ENCODE results near the gene TPCN2. TPM values are rescaled to one million over a fixed set of nuclear protein-coding genes. Genes with fewer than 3 reads are reported as not detected.

The TPCN2 gene
- total and polyA plus RNA-seq, 2 donors from 2014 or later: 12.9 to 22.4 TPM

DNA sequence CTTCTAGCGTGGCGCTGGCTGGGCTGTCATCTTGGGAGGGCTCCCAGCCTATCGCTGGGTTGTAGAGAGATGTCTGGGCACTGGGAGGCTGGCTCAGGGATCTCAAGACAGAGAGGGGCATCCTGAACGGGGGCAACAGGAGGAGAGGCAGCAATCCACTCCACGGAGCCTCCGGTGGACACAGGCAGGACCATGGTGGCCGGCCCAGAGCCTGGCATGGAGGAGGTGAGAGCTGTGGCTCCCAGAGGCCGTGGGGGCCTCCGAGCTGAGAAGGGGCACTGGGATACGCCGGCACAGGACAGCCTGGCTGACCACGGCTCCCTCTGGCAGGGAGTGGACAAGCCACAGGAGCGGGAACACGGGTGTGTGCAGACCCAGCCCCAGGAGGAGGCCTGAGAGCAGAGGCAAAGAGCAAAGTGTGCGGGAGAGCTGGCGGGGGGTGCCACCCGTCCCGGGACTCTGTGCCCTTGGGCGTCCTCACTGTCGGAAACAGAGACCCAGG is 44.8 kb upstream of the TPCN2 start:
- DNase-seq (peak in 2 of 5 donors; percentile 39 to 70), FAIRE-seq (no peak)
- no peaks in the 10 kb centered on the region for H3K27me3 ChIP-seq (ENCODE audit: control insufficient read depth, insufficient read depth, low read length)
- TF ChIP-seq, protein P1, sequence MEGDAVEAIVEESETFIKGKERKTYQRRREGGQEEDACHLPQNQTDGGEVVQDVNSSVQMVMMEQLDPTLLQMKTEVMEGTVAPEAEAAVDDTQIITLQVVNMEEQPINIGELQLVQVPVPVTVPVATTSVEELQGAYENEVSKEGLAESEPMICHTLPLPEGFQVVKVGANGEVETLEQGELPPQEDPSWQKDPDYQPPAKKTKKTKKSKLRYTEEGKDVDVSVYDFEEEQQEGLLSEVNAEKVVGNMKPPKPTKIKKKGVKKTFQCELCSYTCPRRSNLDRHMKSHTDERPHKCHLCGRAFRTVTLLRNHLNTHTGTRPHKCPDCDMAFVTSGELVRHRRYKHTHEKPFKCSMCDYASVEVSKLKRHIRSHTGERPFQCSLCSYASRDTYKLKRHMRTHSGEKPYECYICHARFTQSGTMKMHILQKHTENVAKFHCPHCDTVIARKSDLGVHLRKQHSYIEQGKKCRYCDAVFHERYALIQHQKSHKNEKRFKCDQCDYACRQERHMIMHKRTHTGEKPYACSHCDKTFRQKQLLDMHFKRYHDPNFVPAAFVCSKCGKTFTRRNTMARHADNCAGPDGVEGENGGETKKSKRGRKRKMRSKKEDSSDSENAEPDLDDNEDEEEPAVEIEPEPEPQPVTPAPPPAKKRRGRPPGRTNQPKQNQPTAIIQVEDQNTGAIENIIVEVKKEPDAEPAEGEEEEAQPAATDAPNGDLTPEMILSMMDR (IDR thresholded peaks at IDR 0.05; ENCODE audit: borderline replicate concordance, extremely low read depth, insufficient read depth): no peak
- intact Hi-C loops (cut with DNase I): no loop called here
- no peaks in the 10 kb centered on the region for H3K9me3 ChIP-seq (ENCODE audit: control insufficient read depth in 2 of 3, insufficient read depth in 1 of 3, low read length in 3 of 3)
- no peak overlapping the region for H3K9ac ChIP-seq (ENCODE audit: low read length in 3 of 3)
- no peak overlapping the region for H3K27ac ChIP-seq (ENCODE audit: low read depth in 2 of 2, low read length in 2 of 2)
- no peak overlapping the region for H3K4me3 ChIP-seq (ENCODE audit: low read length in 3 of 3)
- peaks cover 0 to 15% (median 9%) of the 10 kb centered on the region in 3 donors for H3K4me1 ChIP-seq (ENCODE audit: control insufficient read depth in 2 of 3, insufficient read depth in 2 of 3, low read depth in 1 of 3, low read length in 3 of 3)
- H3K36me3 ChIP-seq (ENCODE audit: control insufficient read depth in 2 of 3, insufficient read depth in 3 of 3, low read length in 3 of 3): no peaks in the 10 kb centered on the region

- FAIRE-seq (no peak), DNase-seq (peak in 3 of 5 donors; percentile 8 to 61 (median 36))
- Histone ChIP-seq H3K27me3 (ENCODE audit: control insufficient read depth, insufficient read depth, low read length) (no peaks in the 10 kb centered on the region), H3K4me3 (ENCODE audit: low read length in 3 of 3) (no peak overlapping the region), H3K27ac (ENCODE audit: low read depth in 2 of 2, low read length in 2 of 2) (no peak overlapping the region), H3K9ac (ENCODE audit: low read length in 3 of 3) (no peak overlapping the region), H3K9me3 (ENCODE audit: control insufficient read depth in 2 of 3, insufficient read depth in 1 of 3, low read length in 3 of 3) (no peaks in the 10 kb centered on the region), H3K4me1 (ENCODE audit: control insufficient read depth in 2 of 3, insufficient read depth in 2 of 3, low read depth in 1 of 3, low read length in 3 of 3) (peaks cover 0 to 22% (median 9%) of the 10 kb centered on the region in 3 donors), H3K36me3 (ENCODE audit: control insufficient read depth in 2 of 3, insufficient read depth in 3 of 3, low read length in 3 of 3) (no peaks in the 10 kb centered on the region)
- TF ChIP-seq, protein P1 (IDR thresholded peaks at IDR 0.05; ENCODE audit: borderline replicate concordance, extremely low read depth, insufficient read depth): no peak
- intact Hi-C loops (cut with DNase I): no loop called here
Observed at GRCh38 chr11:69004411-69005182, 44.1 kb upstream of the TPCN2 start.

DNA sequence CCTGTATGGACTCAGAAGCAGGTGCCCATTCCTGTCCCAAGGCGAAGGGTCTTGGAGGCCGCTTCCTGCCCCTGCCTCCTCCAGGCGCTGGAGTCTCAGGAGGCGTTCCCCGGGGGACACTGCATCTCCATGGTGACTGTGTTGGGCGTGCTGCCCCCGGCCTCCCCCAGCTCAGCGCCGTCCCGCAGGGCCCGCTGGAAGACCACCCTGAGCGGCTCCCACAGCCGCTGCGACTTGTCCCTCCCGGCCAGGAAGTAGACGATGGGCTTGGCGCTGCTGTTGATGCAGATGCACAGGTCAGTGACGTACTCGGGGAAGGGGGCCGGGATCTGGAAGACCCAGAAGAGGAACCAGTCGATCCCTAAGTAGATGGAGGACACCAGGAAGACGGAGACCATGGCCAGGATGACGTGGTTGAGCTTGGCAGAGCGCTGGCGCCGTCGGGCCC is 43.5 kb upstream of the TPCN2 start:
- Histone ChIP-seq H3K27me3 (ENCODE audit: control insufficient read depth, insufficient read depth, low read length) (no peaks in the 10 kb centered on the region), H3K4me1 (ENCODE audit: control insufficient read depth in 2 of 3, insufficient read depth in 2 of 3, low read depth in 1 of 3, low read length in 3 of 3) (peaks cover 0 to 25% (median 13%) of the 10 kb centered on the region in 3 donors), H3K9ac (ENCODE audit: low read length in 3 of 3) (no peak overlapping the region), H3K27ac (ENCODE audit: low read depth in 2 of 2, low read length in 2 of 2) (no peak overlapping the region), H3K4me3 (ENCODE audit: low read length in 3 of 3) (no peak overlapping the region), H3K36me3 (ENCODE audit: control insufficient read depth in 2 of 3, insufficient read depth in 3 of 3, low read length in 3 of 3) (no peaks in the 10 kb centered on the region), H3K9me3 (ENCODE audit: control insufficient read depth in 2 of 3, insufficient read depth in 1 of 3, low read length in 3 of 3) (no peaks in the 10 kb centered on the region)
- TF ChIP-seq, protein P1 (IDR thresholded peaks at IDR 0.05; ENCODE audit: borderline replicate concordance, extremely low read depth, insufficient read depth): no peak
- intact Hi-C loops (cut with DNase I): no loop called here
- no peak for FAIRE-seq
- DNase-seq: peak in 1 of 5 donors; percentile 38
